Loucy (cell line): ENCODE measurements around the gene ZNF385C.

Source experiments
- H2AFZ ChIP-seq: fragments of 200-600 bp; sonication (generic); 2 replicates; pipeline ENCODE4 v1.6.0; 2016; ENCODE audit warnings: antibody characterized with exemption, mild to moderate bottlenecking, low read length, moderate library complexity
- H3F3A ChIP-seq: fragments of 200-600 bp; 2 replicates; pipeline ENCODE4 v1.6.0; 2016; ENCODE audit warnings: antibody characterized with exemption, low read depth, mild to moderate bottlenecking
- H3K27me3 ChIP-seq: fragments of 200-600 bp; sonication (generic); 2 replicates; pipeline ENCODE4 v1.6.1; 2014; ENCODE audit warnings: low read length, mild to moderate bottlenecking; ENCODE audit not compliant: insufficient read depth, poor library complexity, severe bottlenecking
- H3K36me3 ChIP-seq: fragments of 200-600 bp; sonication (generic); 2 replicates; pipeline ENCODE4 v1.6.1; 2016; ENCODE audit warnings: low read length; ENCODE audit not compliant: insufficient read depth
- H3K4me1 ChIP-seq: fragments of 200-600 bp; sonication (generic); 2 replicates; pipeline ENCODE4 v1.5.1; 2014; ENCODE audit warnings: low read length, mild to moderate bottlenecking; ENCODE audit not compliant: insufficient read depth, poor library complexity, severe bottlenecking
- H3K4me2 ChIP-seq: fragments of 200-600 bp; sonication (generic); 2 replicates; pipeline ENCODE4 v1.6.0; 2014; ENCODE audit warnings: antibody characterized with exemption, low read length, low read depth, mild to moderate bottlenecking; ENCODE audit not compliant: poor library complexity, severe bottlenecking
- H3K4me3 ChIP-seq: fragments of 200-600 bp; sonication (generic); 2 replicates; pipeline ENCODE4 v1.5.1; 2014; ENCODE audit warnings: low read length, mild to moderate bottlenecking, mixed read lengths; ENCODE audit not compliant: poor library complexity, severe bottlenecking
- H3K79me2 ChIP-seq: fragments of 200-600 bp; sonication (generic); 2 replicates; pipeline ENCODE4 v1.6.1; 2014; ENCODE audit warnings: low read length; ENCODE audit not compliant: insufficient read depth
- H3K9ac ChIP-seq: fragments of 200-600 bp; sonication (generic); 2 replicates; pipeline ENCODE4 v1.6.0; 2014; ENCODE audit warnings: mild to moderate bottlenecking, low read depth, low read length, moderate library complexity; ENCODE audit not compliant: poor library complexity, severe bottlenecking
- H3K9me2 ChIP-seq: fragments of 200-600 bp; sonication (generic); replicated peaks from 2 replicates; pipeline ENCODE4 v1.6.1; 2016; ENCODE audit warnings: low read depth, low read length, mixed read lengths
- H3K9me3 ChIP-seq: fragments of 200-600 bp; sonication (generic); 2 replicates; pipeline ENCODE4 v1.6.1; 2014; ENCODE audit warnings: mild to moderate bottlenecking, antibody characterized with exemption, low read length, low read depth; ENCODE audit not compliant: insufficient read depth
- H4K20me1 ChIP-seq: fragments of 200-600 bp; sonication (generic); 2 replicates; pipeline ENCODE4 v1.6.0; 2014; ENCODE audit warnings: antibody characterized with exemption, low read length, mild to moderate bottlenecking; ENCODE audit not compliant: insufficient read depth, poor library complexity, severe bottlenecking
- CTCF ChIP-seq: fragments of 200-600 bp; sonication (generic); conservative IDR thresholded peaks from 2 replicates; pipeline ENCODE4 v1.5.1; 2014; ENCODE audit warnings: mild to moderate bottlenecking, antibody characterized with exemption, low read length
- EZH2phosphoT487 ChIP-seq: fragments of 200-600 bp; IDR thresholded peaks from 2 replicates; pipeline ENCODE4 v1.6.1; 2018; ENCODE audit warnings: antibody characterized with exemption, mild to moderate bottlenecking, moderate library complexity, borderline replicate concordance

Gene ZNF385C

GRCh38 chr17:42088736-42089135, 9.5 kb downstream of the ZNF385C start:
- Histone ChIP-seq H3K4me2 (no peak overlapping the region), H3K9ac (no peak overlapping the region)

GRCh38 chr17:42087736-42088705, 10.3 kb downstream of the ZNF385C start:
- H3F3A ChIP-seq = no peaks in the 10 kb centered on the region
- H3K9me3 ChIP-seq = no peaks in the 10 kb centered on the region
- H3K9me2 ChIP-seq = no peaks in the 10 kb centered on the region
- no peak overlapping the region for H3K9ac ChIP-seq
- no peaks in the 10 kb centered on the region for H3K79me2 ChIP-seq
- H3K4me1 ChIP-seq = peaks cover 5% of the 10 kb centered on the region
- no peak overlapping the region for H2AFZ ChIP-seq
- no peak overlapping the region for H3K4me2 ChIP-seq
- no peaks in the 10 kb centered on the region for H3K36me3 ChIP-seq
- no peaks in the 10 kb centered on the region for H4K20me1 ChIP-seq
- H3K4me3 ChIP-seq = no peak overlapping the region
- TF ChIP-seq CTCF (no peak), EZH2phosphoT487 (no peak)
- no peaks in the 10 kb centered on the region for H3K27me3 ChIP-seq

More at GRCh38 chr17:42088736-42089135, 9.5 kb downstream of the ZNF385C start:
- H3K27me3 ChIP-seq = no peaks in the 10 kb centered on the region
- no peaks in the 10 kb centered on the region for H3K79me2 ChIP-seq
- H3K9me3 ChIP-seq = no peaks in the 10 kb centered on the region
- no peaks in the 10 kb centered on the region for H3F3A ChIP-seq
- no peak overlapping the region for H2AFZ ChIP-seq
- no peak overlapping the region for H3K4me3 ChIP-seq
- TF ChIP-seq CTCF = no peak
- no peak for TF ChIP-seq EZH2phosphoT487
- H3K36me3 ChIP-seq = no peaks in the 10 kb centered on the region
- H4K20me1 ChIP-seq = no peaks in the 10 kb centered on the region
- H3K4me1 ChIP-seq = peaks cover 5% of the 10 kb centered on the region
- H3K9me2 ChIP-seq = no peaks in the 10 kb centered on the region

- no peaks in the 10 kb centered on the region for H3K27me3 ChIP-seq
- no peaks in the 10 kb centered on the region for H3K36me3 ChIP-seq
Measured at GRCh38 chr17:42087042-42087701, 11.1 kb downstream of the ZNF385C start.

More at GRCh38 chr17:42087042-42087701, 11.1 kb downstream of the ZNF385C start:
- Histone ChIP-seq H3K4me3 (no peak overlapping the region), H3K4me2 (no peak overlapping the region), H3K79me2 (no peaks in the 10 kb centered on the region), H3F3A (no peaks in the 10 kb centered on the region), H3K9ac (no peak overlapping the region), H3K9me2 (no peaks in the 10 kb centered on the region), H3K4me1 (no peaks in the 10 kb centered on the region), H2AFZ (no peak overlapping the region), H4K20me1 (no peaks in the 10 kb centered on the region), H3K9me3 (no peaks in the 10 kb centered on the region)
- TF ChIP-seq CTCF = no peak
- TF ChIP-seq EZH2phosphoT487 = no peak
